Skeletal muscle satellite cell (primary cell): ENCODE results near the gene SPINK13. TPM values are rescaled to one million over a fixed set of nuclear protein-coding genes. Genes with fewer than 3 reads are reported as not detected.
"Not testable (repeated sequence)": the region's sequence is repeated elsewhere in the genome, so short reads cannot be mapped to it uniquely, and the experiment has no call there.

Experiments
- H3K27me3 ChIP-seq: 2 replicates; pipeline ENCODE4 v1.7.0; 2013; ENCODE audit warnings: low read length; ENCODE audit not compliant: control insufficient read depth, insufficient read depth
- H3K36me3 ChIP-seq: 2 replicates; pipeline ENCODE4 v1.7.0; 2013; ENCODE audit warnings: mild to moderate bottlenecking, control low read depth, low read length; ENCODE audit not compliant: insufficient read depth
- H3K4me1 ChIP-seq: 2 replicates; pipeline ENCODE4 v1.7.0; 2013; ENCODE audit warnings: low read length; ENCODE audit not compliant: control insufficient read depth, insufficient read depth
- H3K4me2 ChIP-seq: 2 replicates; pipeline ENCODE4 v1.7.0; 2013; ENCODE audit warnings: mild to moderate bottlenecking, low read length
- H3K4me3 ChIP-seq: 2 replicates; pipeline ENCODE4 v1.7.0; 2013; ENCODE audit warnings: low read length
- H3K9ac ChIP-seq: 2 replicates; pipeline ENCODE4 v1.7.0; 2013; ENCODE audit warnings: mild to moderate bottlenecking, low read depth, low read length, moderate library complexity
- H3K9me3 ChIP-seq: replicated peaks from 2 replicates; pipeline ENCODE4 v1.7.0; 2013; ENCODE audit warnings: mild to moderate bottlenecking, control low read depth, low read length
- small RNA-seq: library from RNA; depleted of rRNA; stranded (forward); fragments of <200 nt; gene quantifications from one replicate; pipeline ENCODE3, GENCODE V24; 2012

SPINK13 gene

GRCh38 chr5:148314187-148314586 lies 45.6 kb downstream of the SPINK13 start:
- Histone ChIP-seq H3K9me3 (no peaks in the 10 kb centered on the region), H3K9ac (no peak overlapping the region), H3K27me3 (no peaks in the 10 kb centered on the region), H3K36me3 (no peaks in the 10 kb centered on the region), H3K4me1 (no peaks in the 10 kb centered on the region), H3K4me3 (no peak overlapping the region), H3K4me2 (no peak overlapping the region)

GRCh38 chr5:148314731-148315130 lies 46.1 kb downstream of the SPINK13 start:
- H3K27me3 ChIP-seq, result no peaks in the 10 kb centered on the region
- no peak overlapping the region for H3K9ac ChIP-seq
- H3K36me3 ChIP-seq, result no peaks in the 10 kb centered on the region
- H3K9me3 ChIP-seq, result no peaks in the 10 kb centered on the region
- H3K4me2 ChIP-seq, result no peak overlapping the region
- H3K4me3 ChIP-seq, result no peak overlapping the region
- no peaks in the 10 kb centered on the region for H3K4me1 ChIP-seq

DNA sequence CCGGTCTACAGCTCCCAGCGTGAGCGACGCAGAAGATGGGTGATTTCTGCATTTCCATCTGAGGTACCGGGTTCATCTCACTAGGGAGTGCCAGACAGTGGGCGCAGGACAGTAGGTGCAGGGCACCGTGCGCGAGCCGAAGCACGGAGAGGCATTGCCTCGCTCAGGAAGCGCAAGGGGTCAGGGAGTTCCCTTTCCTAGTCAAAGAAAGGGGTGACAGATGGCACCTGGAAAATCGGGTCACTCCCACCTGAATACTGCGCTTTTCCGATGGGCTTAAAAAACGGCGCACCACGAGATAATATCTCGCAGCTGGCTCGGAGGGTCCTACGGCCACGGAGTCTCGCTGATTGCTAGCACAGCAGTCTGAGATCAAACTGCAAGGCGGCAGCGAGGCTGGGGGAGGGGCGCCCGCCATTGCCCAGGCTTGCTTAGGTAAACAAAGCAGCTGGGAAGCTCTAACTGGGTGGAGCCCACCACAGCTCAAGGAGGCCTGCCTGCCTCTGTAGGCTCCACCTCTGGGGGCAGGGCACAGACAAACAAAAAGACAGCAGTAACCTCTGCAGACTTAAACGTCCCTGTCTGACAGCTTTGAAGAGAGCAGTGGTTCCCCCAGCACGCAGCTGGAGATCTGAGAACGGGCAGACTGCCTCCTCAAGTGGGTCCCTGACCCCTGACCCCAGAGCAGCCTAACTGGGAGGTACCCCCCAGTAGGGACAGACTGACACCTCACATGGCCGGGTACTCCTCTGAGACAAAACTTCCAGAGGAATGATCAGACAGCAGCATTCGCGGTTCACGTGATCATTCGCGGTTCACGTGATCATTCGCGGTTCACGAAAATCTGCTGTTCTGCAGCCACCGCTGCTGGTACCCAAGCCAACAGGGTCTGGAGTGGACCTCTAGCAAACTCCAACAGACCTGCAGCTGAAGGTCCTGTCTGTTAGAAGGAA lies 51.7 kb downstream of the SPINK13 start:
- not testable (repeated sequence) for H3K9ac ChIP-seq

GRCh38 chr5:148333262-148333849 lies 64.8 kb downstream of the SPINK13 start:
- H3K4me2 ChIP-seq, result no peak overlapping the region
- H3K9ac ChIP-seq, result no peak overlapping the region
- no peaks in the 10 kb centered on the region for H3K36me3 ChIP-seq
- H3K4me1 ChIP-seq, result no peaks in the 10 kb centered on the region
- no peaks in the 10 kb centered on the region for H3K27me3 ChIP-seq
- no peaks in the 10 kb centered on the region for H3K9me3 ChIP-seq
- H3K4me3 ChIP-seq, result no peak overlapping the region

More for the DNA sequence above, 51.7 kb downstream of the SPINK13 start:
- H3K4me2 ChIP-seq, result peak overlapping the region; percentile 72
- not testable (repeated sequence) for H3K4me1 ChIP-seq, H3K36me3 ChIP-seq, H3K9me3 ChIP-seq, H3K27me3 ChIP-seq
- H3K4me3 ChIP-seq, result peak overlapping the region; percentile 49

DNA sequence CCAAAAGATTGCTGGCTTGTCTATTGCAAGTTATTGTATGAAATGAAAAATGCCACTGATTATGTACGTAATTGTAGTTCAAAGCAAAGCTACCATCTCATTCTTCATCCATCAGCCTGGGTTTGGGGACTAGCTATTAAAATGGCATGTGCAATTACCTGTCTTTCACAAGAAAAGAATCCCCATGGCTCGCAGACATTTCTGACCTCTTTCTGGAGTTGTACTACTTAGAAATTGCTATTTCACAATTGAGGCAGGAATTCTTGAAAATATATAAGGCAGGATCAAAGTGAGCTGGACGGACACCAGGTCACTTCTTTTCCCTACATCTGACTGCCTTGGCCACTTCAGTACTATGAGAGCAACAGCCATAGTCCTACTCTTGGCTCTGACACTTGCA lies 66.7 kb downstream of the SPINK13 start, which contains the start of gene SPINK9:
Gene SPINK9, plus strand, starts transcription at position 301 of the 400 bp plus-strand sequence. Its CDS starts 55 bp downstream, at position 356.
- H3K4me3 ChIP-seq, result no peak within 1 kb of the TSS
- no peak within 1 kb of the TSS for H3K4me2 ChIP-seq
- H3K9ac ChIP-seq, result no peak within 1 kb of the TSS
- H3K36me3 ChIP-seq, result no peaks in the 10 kb centered on the region
- no peaks in the 10 kb centered on the region for H3K9me3 ChIP-seq
- H3K4me1 ChIP-seq, result no peaks in the 10 kb centered on the region
- H3K27me3 ChIP-seq, result no peaks in the 10 kb centered on the region

Small RNA genes within 50 kb of the gene (small RNA-seq; reads per million reads assigned to genes)
- not detected for gene HMGN1P16
